ENCODE results near the gene EDN3.

The EDN3 gene

GRCh38 chr20:59320426-59320825, 20.0 kb downstream of the EDN3 start:
- H3K4me3 ChIP-seq (ENCODE audit: low read length): no peak overlapping the region
- no peak for TF ChIP-seq ZNF274 (IDR thresholded peaks at IDR 0.05; ENCODE audit: low read depth, low read length)

- no peak for TF ChIP-seq ZNF274 (IDR thresholded peaks at IDR 0.05; ENCODE audit: low read depth, low read length)
- H3K4me3 ChIP-seq (ENCODE audit: low read length): no peak overlapping the region
Measured at GRCh38 chr20:59320854-59321647, 20.6 kb downstream of the EDN3 start.

GRCh38 chr20:59322081-59322480, 21.7 kb downstream of the EDN3 start:
- H3K4me3 ChIP-seq (ENCODE audit: low read length): no peak overlapping the region
- no peak for TF ChIP-seq ZNF274 (IDR thresholded peaks at IDR 0.05; ENCODE audit: low read depth, low read length)

- no peak for TF ChIP-seq ZNF274 (IDR thresholded peaks at IDR 0.05; ENCODE audit: low read depth, low read length)
- no peak overlapping the region for H3K4me3 ChIP-seq (ENCODE audit: low read length)
Measured at GRCh38 chr20:59322585-59323454, 22.4 kb downstream of the EDN3 start.

- no peak for TF ChIP-seq ZNF274 (IDR thresholded peaks at IDR 0.05; ENCODE audit: low read depth, low read length)
- no peak overlapping the region for H3K4me3 ChIP-seq (ENCODE audit: low read length)
Measured at GRCh38 chr20:59323731-59324130, 23.3 kb downstream of the EDN3 start.

- no peak overlapping the region for H3K4me3 ChIP-seq (ENCODE audit: low read length)
- no peak for TF ChIP-seq ZNF274 (IDR thresholded peaks at IDR 0.05; ENCODE audit: low read depth, low read length)
Measured at GRCh38 chr20:59324521-59325141, 24.2 kb downstream of the EDN3 start.

- TF ChIP-seq ZNF274 (IDR thresholded peaks at IDR 0.05; ENCODE audit: low read depth, low read length): no peak
Measured at GRCh38 chr20:59325142-59325523, 24.7 kb downstream of the EDN3 start.

GRCh38 chr20:59326188-59326587, 25.8 kb downstream of the EDN3 start:
- no peak for TF ChIP-seq ZNF274 (IDR thresholded peaks at IDR 0.05; ENCODE audit: low read depth, low read length)

More at GRCh38 chr20:59325142-59325523, 24.7 kb downstream of the EDN3 start:
- H3K4me3 ChIP-seq (ENCODE audit: low read length): no peak overlapping the region

GRCh38 chr20:59328071-59328470, 27.7 kb downstream of the EDN3 start:
- H3K4me3 ChIP-seq (ENCODE audit: low read length): no peak overlapping the region
- no peak for TF ChIP-seq ZNF274 (IDR thresholded peaks at IDR 0.05; ENCODE audit: low read depth, low read length)

More at GRCh38 chr20:59326188-59326587, 25.8 kb downstream of the EDN3 start:
- H3K4me3 ChIP-seq (ENCODE audit: low read length): no peak overlapping the region

GRCh38 chr20:59331721-59332329, 31.4 kb downstream of the EDN3 start:
- no peak for TF ChIP-seq ZNF274 (IDR thresholded peaks at IDR 0.05; ENCODE audit: low read depth, low read length)
- H3K4me3 ChIP-seq (ENCODE audit: low read length): no peak overlapping the region

GRCh38 chr20:59333260-59333845, 32.9 kb downstream of the EDN3 start:
- no peak for TF ChIP-seq ZNF274 (IDR thresholded peaks at IDR 0.05; ENCODE audit: low read depth, low read length)
- H3K4me3 ChIP-seq (ENCODE audit: low read length): no peak overlapping the region

GRCh38 chr20:59333951-59334350, 33.5 kb downstream of the EDN3 start:
- TF ChIP-seq ZNF274 (IDR thresholded peaks at IDR 0.05; ENCODE audit: low read depth, low read length): no peak
- H3K4me3 ChIP-seq (ENCODE audit: low read length): no peak overlapping the region

GRCh38 chr20:59334651-59335300, 34.4 kb downstream of the EDN3 start:
- no peak overlapping the region for H3K4me3 ChIP-seq (ENCODE audit: low read length)
- TF ChIP-seq ZNF274 (IDR thresholded peaks at IDR 0.05; ENCODE audit: low read depth, low read length): no peak

All from GM08714 (cell line).